ENCODE data around the gene EYA4.
"Not testable (repeated sequence)": the region's sequence is repeated elsewhere in the genome, so short reads cannot be mapped to it uniquely, and the experiment has no call there.

Gene EYA4

GRCh38 chr6:133541040-133541439 is 299.9 kb downstream of the EYA4 start:
- DNase-seq: no peak

DNA sequence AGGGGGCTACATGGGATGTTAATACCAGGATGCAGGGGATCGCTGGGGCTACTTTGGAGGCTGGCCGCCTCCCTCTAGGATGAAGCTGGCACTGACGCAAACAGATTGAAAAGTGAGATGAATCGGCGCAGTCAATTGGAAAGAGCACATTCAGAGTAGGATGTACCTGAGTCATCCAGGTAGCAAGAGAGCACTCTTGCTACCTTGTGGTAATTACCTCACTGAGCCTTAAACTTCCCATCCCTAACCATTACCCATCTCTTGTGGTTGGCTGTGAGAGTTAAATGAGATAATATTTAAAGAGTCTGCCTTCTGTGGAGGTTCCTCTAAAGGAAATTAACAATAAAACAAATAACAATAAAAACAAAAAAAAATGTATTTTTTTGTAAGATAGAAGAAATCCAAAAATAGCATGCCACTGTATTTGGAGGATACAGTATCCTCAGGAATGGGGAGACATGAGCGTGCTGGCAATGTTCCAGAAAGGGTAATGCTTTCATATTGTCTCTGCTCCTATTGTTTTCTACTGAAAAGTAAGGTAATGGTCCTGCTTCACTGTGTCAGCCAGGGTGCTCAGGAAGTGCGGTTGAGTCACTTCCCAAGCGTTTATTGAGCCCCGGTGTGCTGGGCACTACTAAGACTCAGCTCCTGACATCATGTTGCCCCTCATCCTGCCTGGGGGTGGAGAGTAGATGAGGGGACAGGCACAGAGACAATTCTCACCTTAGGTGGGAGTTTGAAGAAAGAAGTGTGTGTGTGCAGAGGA is 301.1 kb downstream of the EYA4 start:
- DNase-seq: no peak

- DNase-seq: no peak
Observed at GRCh38 chr6:133544419-133544818, 303.3 kb downstream of the EYA4 start.

DNA sequence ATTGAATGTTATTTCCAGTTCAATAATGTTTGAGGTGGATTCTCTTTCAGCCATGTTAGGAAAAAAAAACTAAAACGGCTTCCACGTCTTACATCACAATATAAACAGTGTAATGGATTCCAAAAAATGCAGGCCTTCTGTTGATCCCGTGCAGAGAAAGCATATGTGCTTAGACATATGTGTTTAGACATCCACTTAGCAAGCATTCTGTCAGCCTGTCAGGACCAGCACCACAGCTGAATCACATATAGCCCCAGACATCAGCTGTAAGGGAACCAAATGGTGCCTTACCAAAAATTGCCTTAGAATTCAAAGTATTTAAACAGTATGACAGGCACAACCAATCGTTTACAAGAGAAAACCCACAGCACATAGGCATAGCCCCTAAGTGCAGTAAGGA is 304.9 kb downstream of the EYA4 start:
- DNase-seq: no peak

DNA sequence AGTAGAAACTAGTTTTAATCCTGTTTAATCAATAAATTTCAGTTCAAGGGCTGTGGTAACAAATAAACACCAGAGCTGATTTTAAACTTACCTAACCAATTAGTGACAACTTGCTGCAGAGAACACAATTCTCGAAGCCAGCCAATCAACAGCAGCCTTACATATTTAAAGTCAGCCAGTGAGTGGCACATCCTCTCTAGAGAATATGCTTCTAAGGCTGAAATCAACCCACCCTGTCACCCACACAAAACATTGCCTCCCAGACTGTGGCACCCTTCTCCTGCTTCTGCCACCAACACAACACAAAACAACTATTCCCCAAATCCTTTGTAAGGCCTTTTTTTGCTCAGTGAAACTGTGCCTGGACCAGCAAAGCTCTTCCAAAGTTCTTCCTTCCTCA is 306.0 kb downstream of the EYA4 start:
- DNase-seq: no peak

DNA sequence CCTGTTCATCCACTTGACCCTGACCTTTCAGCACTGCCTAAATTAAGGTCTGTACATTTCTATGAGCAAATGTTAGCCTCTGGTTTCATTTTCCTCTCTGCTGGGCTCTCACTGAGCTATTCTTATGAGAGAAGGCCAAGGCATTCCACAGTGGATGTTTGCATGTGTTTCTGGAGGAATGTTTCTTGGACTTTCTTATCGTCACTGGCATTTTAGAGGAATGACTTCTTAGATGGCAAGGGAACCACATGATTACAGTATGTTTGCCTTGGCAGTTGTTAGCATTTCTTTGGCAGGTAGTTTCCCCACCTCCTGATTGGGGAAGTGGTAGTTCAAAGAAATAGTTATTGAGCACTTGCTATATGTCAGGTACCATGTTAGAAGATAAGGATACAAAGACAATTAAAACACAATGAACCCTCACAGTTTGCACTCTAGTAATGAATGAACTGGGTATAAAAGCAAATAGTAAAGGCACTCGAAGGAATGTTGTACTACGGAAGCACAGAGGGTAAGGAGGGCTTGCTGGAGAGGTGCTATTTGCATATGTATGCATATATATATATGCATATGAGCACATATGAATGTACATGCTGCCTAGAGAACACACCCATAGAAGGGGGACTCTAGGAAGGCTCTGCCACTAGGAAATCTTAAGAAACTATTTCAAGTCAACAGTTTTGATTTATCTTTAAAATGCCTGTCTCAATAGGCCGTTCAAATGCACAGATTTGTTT is 307.4 kb downstream of the EYA4 start:
- DNase-seq: no peak

GRCh38 chr6:133549371-133549801 is 308.2 kb downstream of the EYA4 start:
- no peak for DNase-seq

DNA sequence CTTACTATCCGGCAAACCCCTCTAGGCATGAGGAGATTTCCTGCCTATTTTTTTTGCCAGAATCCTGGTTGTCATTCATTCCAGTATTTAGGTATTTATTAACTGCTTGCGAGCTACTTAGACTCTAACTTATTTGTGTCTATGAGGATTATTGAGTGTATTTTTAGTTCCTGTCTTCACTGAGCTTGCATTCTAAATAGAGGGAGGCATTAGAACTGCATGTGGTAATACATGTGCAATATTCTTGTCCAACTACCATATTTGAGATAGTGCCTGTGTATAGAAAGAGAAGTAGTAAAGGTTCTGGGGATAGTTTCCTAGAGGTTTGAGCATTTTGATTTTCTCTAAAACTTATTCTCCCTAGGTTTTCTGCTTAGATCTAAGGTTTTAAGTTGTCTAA is 308.9 kb downstream of the EYA4 start:
- DNase-seq: no peak

GRCh38 chr6:133551436-133551835 is 310.3 kb downstream of the EYA4 start:
- no peak for DNase-seq

- DNase-seq: no peak
Observed at GRCh38 chr6:133551847-133552341, 310.7 kb downstream of the EYA4 start.

DNA sequence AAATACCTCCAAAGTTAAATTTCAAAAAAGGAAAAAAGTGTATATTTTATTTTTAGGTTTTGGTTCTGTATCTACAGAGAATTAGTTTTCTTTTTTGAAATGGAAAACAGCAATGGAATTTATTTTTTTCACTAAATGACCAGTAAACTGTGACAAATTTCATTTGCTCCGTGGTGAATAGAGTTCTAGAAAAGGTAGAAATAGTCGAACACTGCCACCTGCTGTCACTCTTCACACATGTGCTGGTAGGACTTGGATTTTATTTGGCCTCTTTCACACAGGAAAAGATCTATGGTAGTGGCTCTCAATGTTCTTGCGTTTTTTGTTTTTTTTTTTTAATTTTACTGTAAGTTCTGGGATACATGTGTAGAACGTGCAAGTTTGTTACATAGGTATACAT is 312.5 kb downstream of the EYA4 start:
- no peak for DNase-seq

DNA sequence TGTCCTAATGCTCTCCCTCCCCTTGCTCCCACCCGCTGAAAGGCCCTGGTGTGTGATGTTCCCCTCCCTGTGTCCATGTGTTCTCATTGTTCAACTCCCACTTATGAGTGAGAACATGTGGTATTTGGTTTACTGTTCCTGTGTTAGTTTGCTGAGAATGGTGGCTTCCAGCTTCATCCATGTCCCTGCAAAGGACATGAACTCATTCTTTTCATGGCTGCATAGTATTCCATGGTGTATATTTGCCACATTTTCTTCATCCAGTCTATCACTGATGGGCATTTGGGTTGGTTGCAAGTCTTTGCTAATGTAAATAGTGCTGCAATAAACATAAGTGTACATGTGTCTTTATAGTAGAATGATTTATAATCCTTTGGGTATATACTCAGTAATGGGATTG is 313.0 kb downstream of the EYA4 start:
- not testable (repeated sequence) for DNase-seq

- no peak for DNase-seq
Observed at GRCh38 chr6:133555685-133556084, 314.5 kb downstream of the EYA4 start.

DNA sequence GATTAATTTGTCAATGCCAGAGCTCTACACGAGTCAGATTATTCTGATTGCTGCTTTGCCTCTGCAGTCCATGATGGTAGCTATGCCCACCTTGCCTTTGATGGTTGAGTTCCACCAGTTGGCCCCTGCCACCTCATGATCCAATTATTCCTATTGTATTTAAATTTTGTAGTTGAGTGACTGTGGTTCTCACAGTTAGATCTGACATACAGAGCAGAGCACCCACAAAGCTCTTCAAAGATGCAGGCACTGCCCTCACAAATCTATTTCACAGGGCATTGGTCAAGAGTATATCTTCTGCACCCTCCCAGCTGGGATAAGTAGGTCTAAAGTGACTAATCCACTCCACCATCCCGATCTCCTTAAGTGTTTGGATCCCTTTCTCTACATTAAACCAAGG is 318.8 kb downstream of the EYA4 start:
- DNase-seq: no peak

DNA sequence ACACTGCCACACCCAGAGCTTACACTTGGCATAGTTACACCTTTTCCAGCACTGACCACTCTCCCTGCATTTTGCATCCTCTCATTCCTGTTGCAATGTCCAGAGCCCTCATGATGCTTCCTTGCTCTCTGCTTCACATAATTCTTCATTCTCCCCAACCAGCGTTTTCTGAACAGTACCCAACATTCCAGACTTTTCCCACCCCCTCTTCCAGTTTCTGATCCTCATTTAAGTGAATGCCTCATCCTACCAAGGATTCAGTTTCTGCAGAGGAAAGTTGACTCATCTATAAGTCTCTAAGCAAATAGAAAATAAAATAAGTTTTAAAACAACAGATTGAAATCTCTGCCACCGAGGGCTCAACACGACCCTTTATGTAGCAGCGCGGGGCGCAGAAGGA is 326.5 kb downstream of the EYA4 start:
- DNase-seq: no peak

DNA sequence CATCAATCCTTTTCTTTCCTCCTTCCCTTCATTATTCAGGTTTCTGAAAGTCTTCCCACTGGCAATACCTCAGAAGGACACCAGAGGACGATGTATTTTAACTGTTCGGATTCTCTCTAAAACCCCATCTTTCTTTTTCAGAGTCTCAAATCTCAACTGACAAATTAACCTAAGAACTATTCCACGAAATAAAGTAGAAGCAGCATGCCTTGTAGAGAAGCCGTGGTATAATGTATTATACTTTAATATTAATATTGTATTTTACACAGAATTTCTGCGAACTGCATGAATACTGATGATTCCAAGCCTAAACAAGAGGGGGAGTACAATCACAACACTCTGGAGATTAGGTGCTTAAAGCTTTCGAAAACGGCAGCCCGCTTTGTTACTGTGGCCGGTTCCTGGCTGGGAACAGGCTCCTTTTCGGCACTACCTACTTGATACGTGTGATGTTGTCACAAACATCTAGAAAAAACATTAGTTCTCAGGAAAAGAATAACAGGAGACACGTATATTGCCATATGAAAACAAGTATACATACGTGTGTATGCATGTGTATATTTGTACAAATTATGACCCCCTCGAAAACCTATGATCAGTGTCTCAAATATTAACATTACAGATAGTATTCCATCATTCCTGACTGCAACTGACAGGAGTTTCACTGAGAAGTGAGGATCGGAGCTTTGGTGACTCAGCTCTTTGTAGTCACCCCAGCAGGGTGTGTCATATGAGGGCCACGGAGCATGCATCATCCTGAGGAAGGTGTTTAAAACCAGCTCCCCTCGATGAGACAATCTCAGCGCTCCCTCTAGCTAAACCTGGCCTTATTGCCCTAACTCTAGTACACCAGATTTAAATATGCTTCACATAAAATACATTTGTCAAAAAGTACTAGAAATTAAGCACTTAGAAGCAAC is 328.1 kb downstream of the EYA4 start:
- peak; percentile 26 to 73 for DNase-seq

- DNase-seq: no peak
Observed at GRCh38 chr6:133571681-133572080, 330.5 kb downstream of the EYA4 start.

GRCh38 chr6:133577851-133578250 is 336.7 kb downstream of the EYA4 start:
- no peak for DNase-seq

Data from cerebellar nuclear complex (tissue), 1 donor.